Uterus (tissue), 4 donors: Measurements from ENCODE around the gene DNM2. TPM values are rescaled to one million over a fixed set of nuclear protein-coding genes. Genes with fewer than 3 reads are reported as not detected.

ENCODE experiments used
- DNase-seq, 2 donors: peaks; one replicate each; pipeline ENCODE4 v3.0.0-alpha.2; 2019 to 2020
- H3K27ac ChIP-seq, 2 donors: fragments of 200-600 bp; sonication (generic); 1 replicate in 1 of 2; 2 replicates in 1 of 2; pipeline ENCODE4 v1.5.1; 2016 to 2018
- H3K27me3 ChIP-seq, 2 donors: fragments of 200-600 bp; sonication (generic); one replicate each; pipeline ENCODE4 v1.5.1; 2018 to 2019; ENCODE audit warnings: control low read depth in 1 of 2
- H3K36me3 ChIP-seq, 2 donors: fragments of 200-600 bp; sonication (generic); one replicate each; pipeline ENCODE4 v1.5.1; 2019; ENCODE audit warnings: control low read depth in 1 of 2
- H3K4me1 ChIP-seq, 2 donors: fragments of 200-600 bp; sonication (generic); one replicate each; pipeline ENCODE4 v1.5.1; 2018 to 2019; ENCODE audit warnings: control low read depth in 1 of 2
- H3K4me3 ChIP-seq, 2 donors: fragments of 200-600 bp; sonication (generic); 1 replicate in 1 of 2; 2 replicates in 1 of 2; pipeline ENCODE4 v1.5.1; 2018 to 2019; ENCODE audit warnings: mild to moderate bottlenecking in 1 of 2
- H3K9me3 ChIP-seq, 2 donors: fragments of 200-600 bp; sonication (generic); one replicate each; pipeline ENCODE4 v1.5.1; 2019; ENCODE audit warnings: control low read depth in 1 of 2
- CTCF ChIP-seq, 4 experiments: fragments of 200-600 bp in 2 of 4; fragments of 450-650 bp in 2 of 4; sonication (generic) in 2 of 4; IDR thresholded peaks; one replicate each; pipeline ENCODE4 v1.5.1; 2016 to 2019; ENCODE audit warnings: antibody characterized with exemption in 4 of 4, mild to moderate bottlenecking in 2 of 4, moderate library complexity in 1 of 4
- POLR2A ChIP-seq, 2 donors: fragments of 450-650 bp; IDR thresholded peaks; one replicate each; pipeline ENCODE4 v1.6.1; 2016; ENCODE audit warnings: antibody characterized with exemption in 2 of 2, mild to moderate bottlenecking in 1 of 2, moderate library complexity in 1 of 2
- intact Hi-C: fragments of 100-400 bp; cut with DNase I; formaldehyde crosslinking; loops from one replicate; pipeline ENCODE4 v1.15.1; 2023; ENCODE audit warnings: low total_unique reads
- total RNA-seq, 4 donors: library from RNA; depleted of rRNA in 3 of 4; stranded (reverse); fragments of >200 nt in 3 of 4; gene quantifications; one replicate each; pipeline versions ENCODE4 v1.1.0 to v1.2.4, GENCODE V29; 2014 to 2023
- donor health status: DM: yes; HTN: yes; CAD: no.

DNM2 gene
- total RNA-seq, 4 donors from 2014 or later = 46.8 to 150 (median 86.0) TPM

GRCh38 chr19:10707440-10707839, 10.4 kb upstream of the DNM2 start:
- no peak for DNase-seq
- Histone ChIP-seq H3K27ac (no peak overlapping the region), H3K27me3 (no peaks in the 10 kb centered on the region), H3K36me3 (no peaks in the 10 kb centered on the region), H3K4me3 (no peak overlapping the region), H3K4me1 (no peaks in the 10 kb centered on the region), H3K9me3 (no peaks in the 10 kb centered on the region)
- no peak for TF ChIP-seq CTCF (IDR thresholded peaks at IDR 0.05)
- TF ChIP-seq POLR2A (IDR thresholded peaks at IDR 0.05) = no peak
- intact Hi-C loops = no loop called here

- Histone ChIP-seq H3K4me1 (no peaks in the 10 kb centered on the region), H3K27me3 (no peaks in the 10 kb centered on the region), H3K4me3 (no peak overlapping the region), H3K36me3 (no peaks in the 10 kb centered on the region), H3K27ac (no peak overlapping the region), H3K9me3 (no peaks in the 10 kb centered on the region)
- DNase-seq = no peak
- intact Hi-C loops = no loop called here
- TF ChIP-seq POLR2A (IDR thresholded peaks at IDR 0.05) = no peak
- TF ChIP-seq CTCF (IDR thresholded peaks at IDR 0.05) = no peak
Observed at GRCh38 chr19:10708291-10708690, 9.6 kb upstream of the DNM2 start.

GRCh38 chr19:10712045-10712444, 5.8 kb upstream of the DNM2 start:
- intact Hi-C loops = loop anchor here (10.0 kb wide), 1 partner anchor 153 kb away; no protein-coding TSS in a partner anchor
- H3K4me3 ChIP-seq = no peak overlapping the region
- H3K27me3 ChIP-seq = no peaks in the 10 kb centered on the region
- H3K27ac ChIP-seq = no peak overlapping the region
- TF ChIP-seq CTCF (IDR thresholded peaks at IDR 0.05) = no peak
- TF ChIP-seq POLR2A (IDR thresholded peaks at IDR 0.05) = no peak
- H3K4me1 ChIP-seq = no peaks in the 10 kb centered on the region
- H3K36me3 ChIP-seq = no peaks in the 10 kb centered on the region
- no peak for DNase-seq
- H3K9me3 ChIP-seq = no peaks in the 10 kb centered on the region

- Histone ChIP-seq H3K4me1 (no peaks in the 10 kb centered on the region), H3K36me3 (no peaks in the 10 kb centered on the region), H3K9me3 (no peaks in the 10 kb centered on the region), H3K27me3 (no peaks in the 10 kb centered on the region), H3K4me3 (no peak overlapping the region), H3K27ac (no peak overlapping the region)
- intact Hi-C loops = loop anchor here (10.0 kb wide), 1 partner anchor 152 kb away; no protein-coding TSS in a partner anchor
- DNase-seq = no peak
- TF ChIP-seq CTCF (IDR thresholded peaks at IDR 0.05) = no peak
- TF ChIP-seq POLR2A (IDR thresholded peaks at IDR 0.05) = no peak
Observed at GRCh38 chr19:10712754-10713153, 5.1 kb upstream of the DNM2 start.

DNA sequence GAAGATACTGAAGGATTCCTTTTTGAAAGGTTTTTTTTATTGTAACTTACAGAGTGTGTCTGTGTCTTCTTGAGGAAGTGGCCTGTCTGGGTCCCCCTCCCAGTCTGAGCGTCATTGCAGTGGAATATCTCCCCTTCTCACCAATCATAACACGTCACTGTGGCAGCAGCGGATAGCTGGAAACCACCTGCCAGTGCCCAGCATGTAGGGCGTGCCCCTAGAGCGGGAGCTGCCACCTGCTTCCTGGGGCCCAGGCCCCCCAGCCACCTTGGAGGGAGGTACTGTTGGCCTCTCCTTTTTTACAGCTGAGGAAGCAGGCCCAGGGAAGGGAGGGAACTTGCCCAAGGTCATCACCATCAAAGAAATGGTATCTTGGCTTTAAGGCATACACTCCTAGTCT, 4.6 kb upstream of the DNM2 start:
- TF ChIP-seq POLR2A (IDR thresholded peaks at IDR 0.05) = no peak
- TF ChIP-seq CTCF (IDR thresholded peaks at IDR 0.05) = no peak
- DNase-seq = no peak
- Histone ChIP-seq H3K27ac (no peak overlapping the region), H3K4me1 (no peaks in the 10 kb centered on the region), H3K27me3 (no peaks in the 10 kb centered on the region), H3K9me3 (no peaks in the 10 kb centered on the region), H3K36me3 (no peaks in the 10 kb centered on the region), H3K4me3 (no peak overlapping the region)
- intact Hi-C loops = loop anchor here (10.0 kb wide), 1 partner anchor 151 kb away; no protein-coding TSS in a partner anchor
